ENCODE measurements around the gene TRMT6.

TRMT6 gene

DNA sequence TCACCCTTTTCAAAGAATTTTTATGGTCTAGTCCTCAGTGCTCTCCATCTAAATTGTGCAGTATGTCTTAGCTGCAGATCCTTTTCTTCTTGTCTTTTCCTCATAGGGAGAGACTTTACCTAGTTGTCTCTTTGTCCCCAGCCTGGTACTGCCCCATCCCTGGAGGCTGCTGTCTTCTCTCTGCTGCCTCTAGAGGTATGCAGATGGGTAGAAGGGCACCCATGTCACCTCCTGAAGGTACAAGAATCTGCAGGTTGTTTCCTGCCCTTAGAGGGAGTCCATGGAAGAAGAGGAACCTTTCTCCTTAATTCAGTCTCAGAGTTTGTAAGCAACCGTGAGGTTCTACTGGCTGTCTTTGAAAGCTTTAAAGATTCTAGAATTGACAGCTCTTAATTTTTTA, 39.2 kb upstream of the TRMT6 start:
- no peak for ATAC-seq
- TF ChIP-seq RARB (CRISPR knock-in tag; IDR thresholded peaks at IDR 0.05) (no peak), TCF4 (CRISPR knock-in tag; IDR thresholded peaks at IDR 0.05; ENCODE audit: borderline replicate concordance) (no peak), TOX (CRISPR knock-in tag; IDR thresholded peaks at IDR 0.05; ENCODE audit: borderline replicate concordance) (no peak), BACH2 (CRISPR knock-in tag; IDR thresholded peaks at IDR 0.05; ENCODE audit: borderline replicate concordance) (no peak), ZFP30 (CRISPR knock-in tag; IDR thresholded peaks at IDR 0.05) (no peak), CSDC2 (CRISPR knock-in tag; IDR thresholded peaks at IDR 0.05) (no peak), GLIS3 (CRISPR knock-in tag; IDR thresholded peaks at IDR 0.05) (no peak), SNAI2 (CRISPR knock-in tag; IDR thresholded peaks at IDR 0.05) (no peak), OSR1 (CRISPR knock-in tag; IDR thresholded peaks at IDR 0.05) (no peak)
- TF ChIP-seq, protein P1, sequence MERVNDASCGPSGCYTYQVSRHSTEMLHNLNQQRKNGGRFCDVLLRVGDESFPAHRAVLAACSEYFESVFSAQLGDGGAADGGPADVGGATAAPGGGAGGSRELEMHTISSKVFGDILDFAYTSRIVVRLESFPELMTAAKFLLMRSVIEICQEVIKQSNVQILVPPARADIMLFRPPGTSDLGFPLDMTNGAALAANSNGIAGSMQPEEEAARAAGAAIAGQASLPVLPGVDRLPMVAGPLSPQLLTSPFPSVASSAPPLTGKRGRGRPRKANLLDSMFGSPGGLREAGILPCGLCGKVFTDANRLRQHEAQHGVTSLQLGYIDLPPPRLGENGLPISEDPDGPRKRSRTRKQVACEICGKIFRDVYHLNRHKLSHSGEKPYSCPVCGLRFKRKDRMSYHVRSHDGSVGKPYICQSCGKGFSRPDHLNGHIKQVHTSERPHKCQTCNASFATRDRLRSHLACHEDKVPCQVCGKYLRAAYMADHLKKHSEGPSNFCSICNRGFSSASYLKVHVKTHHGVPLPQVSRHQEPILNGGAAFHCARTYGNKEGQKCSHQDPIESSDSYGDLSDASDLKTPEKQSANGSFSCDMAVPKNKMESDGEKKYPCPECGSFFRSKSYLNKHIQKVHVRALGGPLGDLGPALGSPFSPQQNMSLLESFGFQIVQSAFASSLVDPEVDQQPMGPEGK (CRISPR knock-in tag; IDR thresholded peaks at IDR 0.05; ENCODE audit: borderline replicate concordance): no peak
- TF ChIP-seq, protein P2, sequence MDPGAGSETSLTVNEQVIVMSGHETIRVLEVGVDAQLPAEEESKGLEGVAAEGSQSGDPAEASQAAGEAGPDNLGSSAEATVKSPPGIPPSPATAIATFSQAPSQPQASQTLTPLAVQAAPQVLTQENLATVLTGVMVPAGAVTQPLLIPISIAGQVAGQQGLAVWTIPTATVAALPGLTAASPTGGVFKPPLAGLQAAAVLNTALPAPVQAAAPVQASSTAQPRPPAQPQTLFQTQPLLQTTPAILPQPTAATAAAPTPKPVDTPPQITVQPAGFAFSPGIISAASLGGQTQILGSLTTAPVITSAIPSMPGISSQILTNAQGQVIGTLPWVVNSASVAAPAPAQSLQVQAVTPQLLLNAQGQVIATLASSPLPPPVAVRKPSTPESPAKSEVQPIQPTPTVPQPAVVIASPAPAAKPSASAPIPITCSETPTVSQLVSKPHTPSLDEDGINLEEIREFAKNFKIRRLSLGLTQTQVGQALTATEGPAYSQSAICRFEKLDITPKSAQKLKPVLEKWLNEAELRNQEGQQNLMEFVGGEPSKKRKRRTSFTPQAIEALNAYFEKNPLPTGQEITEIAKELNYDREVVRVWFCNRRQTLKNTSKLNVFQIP (CRISPR knock-in tag; IDR thresholded peaks at IDR 0.05; ENCODE audit: borderline replicate concordance, low read depth): no peak
- TF ChIP-seq, protein P3, sequence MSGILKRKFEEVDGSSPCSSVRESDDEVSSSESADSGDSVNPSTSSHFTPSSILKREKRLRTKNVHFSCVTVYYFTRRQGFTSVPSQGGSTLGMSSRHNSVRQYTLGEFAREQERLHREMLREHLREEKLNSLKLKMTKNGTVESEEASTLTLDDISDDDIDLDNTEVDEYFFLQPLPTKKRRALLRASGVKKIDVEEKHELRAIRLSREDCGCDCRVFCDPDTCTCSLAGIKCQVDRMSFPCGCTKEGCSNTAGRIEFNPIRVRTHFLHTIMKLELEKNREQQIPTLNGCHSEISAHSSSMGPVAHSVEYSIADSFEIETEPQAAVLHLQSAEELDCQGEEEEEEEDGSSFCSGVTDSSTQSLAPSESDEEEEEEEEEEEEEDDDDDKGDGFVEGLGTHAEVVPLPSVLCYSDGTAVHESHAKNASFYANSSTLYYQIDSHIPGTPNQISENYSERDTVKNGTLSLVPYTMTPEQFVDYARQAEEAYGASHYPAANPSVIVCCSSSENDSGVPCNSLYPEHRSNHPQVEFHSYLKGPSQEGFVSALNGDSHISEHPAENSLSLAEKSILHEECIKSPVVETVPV (CRISPR knock-in tag; IDR thresholded peaks at IDR 0.05): no peak

DNA sequence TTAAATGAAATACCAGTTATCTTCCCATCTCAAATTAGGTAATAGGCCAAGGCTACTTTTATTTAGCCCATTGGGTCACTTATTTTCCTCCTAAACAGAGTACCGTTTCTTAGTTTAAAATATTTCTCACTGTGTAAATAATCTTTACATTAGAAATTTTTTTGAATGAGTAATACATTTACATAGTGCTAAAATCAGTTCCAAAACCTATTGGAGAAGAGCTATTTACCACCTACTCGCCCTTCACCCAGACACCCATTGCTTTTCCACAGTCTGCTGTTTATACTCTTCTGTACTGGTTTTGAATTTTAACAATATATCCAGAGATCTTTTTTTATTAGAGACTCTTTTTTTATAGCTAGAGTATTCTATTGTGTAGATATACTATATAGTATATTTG, 37.0 kb upstream of the TRMT6 start:
- ATAC-seq: no peak
- no peak for TF ChIP-seq ARNTL (CRISPR knock-in tag; IDR thresholded peaks at IDR 0.05; ENCODE audit: borderline replicate concordance, low read depth)
- TF ChIP-seq SNAI2 (CRISPR knock-in tag; IDR thresholded peaks at IDR 0.05): no peak
- no peak for TF ChIP-seq ZFP30 (CRISPR knock-in tag; IDR thresholded peaks at IDR 0.05)
- TF ChIP-seq RARB (CRISPR knock-in tag; IDR thresholded peaks at IDR 0.05): no peak
- TF ChIP-seq, protein P3 (CRISPR knock-in tag; IDR thresholded peaks at IDR 0.05): no peak

DNA sequence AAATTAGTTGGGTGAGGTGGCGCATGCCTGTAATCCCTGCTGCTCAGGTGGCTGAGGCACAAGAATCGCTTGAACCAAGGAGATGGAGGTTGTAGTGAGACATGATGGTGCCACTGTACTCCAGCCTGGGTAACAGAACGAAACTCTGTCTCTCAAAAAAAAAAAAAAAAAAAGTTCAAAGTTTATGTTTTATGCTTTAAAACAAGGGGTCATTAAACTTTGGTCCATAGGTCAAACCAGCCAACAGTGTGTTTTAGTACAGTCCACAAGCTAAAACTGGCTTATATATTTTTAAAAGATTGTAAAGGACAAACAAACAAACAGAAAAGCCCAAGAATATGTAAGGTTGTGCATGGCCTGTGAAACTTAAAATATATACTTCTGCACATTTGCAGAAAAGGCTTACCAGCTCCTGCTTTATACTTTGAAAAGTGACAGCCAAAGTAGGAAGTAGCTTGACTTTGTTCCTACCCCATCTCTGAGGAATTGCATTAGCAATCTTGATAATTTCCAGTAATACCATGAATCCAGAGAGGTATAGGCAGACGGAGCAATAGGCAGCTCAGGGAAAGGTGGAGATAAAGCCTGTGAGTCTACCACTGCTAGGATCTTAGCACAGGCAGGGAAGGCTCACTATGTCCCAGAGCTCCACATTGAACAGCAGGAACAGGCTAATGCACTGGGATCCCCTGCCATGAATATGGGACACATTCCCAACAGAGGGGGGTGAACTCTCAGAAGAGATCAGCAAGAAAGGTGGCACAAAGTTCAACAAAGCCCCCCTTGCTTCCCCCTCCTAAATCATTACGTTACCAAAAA, 30.6 kb upstream of the TRMT6 start:
- no peak for ATAC-seq

DNA sequence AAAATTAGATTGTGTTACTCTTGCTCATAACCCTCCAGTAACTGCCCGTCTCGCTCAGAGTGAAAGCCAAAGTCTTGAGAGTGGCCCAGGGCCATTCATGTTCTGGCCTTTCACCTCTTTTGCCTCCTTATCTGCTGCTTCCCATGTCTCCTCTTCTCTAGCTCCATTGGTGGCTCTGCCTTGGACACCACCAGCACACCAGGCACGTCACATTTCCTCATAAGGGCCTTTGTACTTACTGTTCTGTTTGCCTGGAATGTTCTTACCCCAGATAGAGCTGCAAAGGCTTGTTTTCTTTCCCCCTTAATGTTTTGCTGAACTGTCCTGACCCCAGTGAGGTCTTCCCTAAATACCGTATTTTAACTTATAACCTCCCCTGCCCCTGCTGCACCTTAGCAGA, 29.5 kb upstream of the TRMT6 start:
- no peak for ATAC-seq
- TF ChIP-seq ARNTL (CRISPR knock-in tag; IDR thresholded peaks at IDR 0.05; ENCODE audit: borderline replicate concordance, low read depth) (no peak), ZFP3 (CRISPR knock-in tag; IDR thresholded peaks at IDR 0.05) (no peak), PPARA (CRISPR knock-in tag; IDR thresholded peaks at IDR 0.05; ENCODE audit: borderline replicate concordance) (no peak), SNAI2 (CRISPR knock-in tag; IDR thresholded peaks at IDR 0.05) (no peak), BACH2 (CRISPR knock-in tag; IDR thresholded peaks at IDR 0.05; ENCODE audit: borderline replicate concordance) (no peak)
- TF ChIP-seq, protein P4, sequence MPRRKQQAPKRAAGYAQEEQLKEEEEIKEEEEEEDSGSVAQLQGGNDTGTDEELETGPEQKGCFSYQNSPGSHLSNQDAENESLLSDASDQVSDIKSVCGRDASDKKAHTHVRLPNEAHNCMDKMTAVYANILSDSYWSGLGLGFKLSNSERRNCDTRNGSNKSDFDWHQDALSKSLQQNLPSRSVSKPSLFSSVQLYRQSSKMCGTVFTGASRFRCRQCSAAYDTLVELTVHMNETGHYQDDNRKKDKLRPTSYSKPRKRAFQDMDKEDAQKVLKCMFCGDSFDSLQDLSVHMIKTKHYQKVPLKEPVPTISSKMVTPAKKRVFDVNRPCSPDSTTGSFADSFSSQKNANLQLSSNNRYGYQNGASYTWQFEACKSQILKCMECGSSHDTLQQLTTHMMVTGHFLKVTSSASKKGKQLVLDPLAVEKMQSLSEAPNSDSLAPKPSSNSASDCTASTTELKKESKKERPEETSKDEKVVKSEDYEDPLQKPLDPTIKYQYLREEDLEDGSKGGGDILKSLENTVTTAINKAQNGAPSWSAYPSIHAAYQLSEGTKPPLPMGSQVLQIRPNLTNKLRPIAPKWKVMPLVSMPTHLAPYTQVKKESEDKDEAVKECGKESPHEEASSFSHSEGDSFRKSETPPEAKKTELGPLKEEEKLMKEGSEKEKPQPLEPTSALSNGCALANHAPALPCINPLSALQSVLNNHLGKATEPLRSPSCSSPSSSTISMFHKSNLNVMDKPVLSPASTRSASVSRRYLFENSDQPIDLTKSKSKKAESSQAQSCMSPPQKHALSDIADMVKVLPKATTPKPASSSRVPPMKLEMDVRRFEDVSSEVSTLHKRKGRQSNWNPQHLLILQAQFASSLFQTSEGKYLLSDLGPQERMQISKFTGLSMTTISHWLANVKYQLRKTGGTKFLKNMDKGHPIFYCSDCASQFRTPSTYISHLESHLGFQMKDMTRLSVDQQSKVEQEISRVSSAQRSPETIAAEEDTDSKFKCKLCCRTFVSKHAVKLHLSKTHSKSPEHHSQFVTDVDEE (CRISPR knock-in tag; IDR thresholded peaks at IDR 0.05): no peak

More for the DNA sequence above, 30.6 kb upstream of the TRMT6 start:
- no peak for TF ChIP-seq ZNF565 (CRISPR knock-in tag; conservative IDR thresholded peaks at IDR 0.05; ENCODE audit: low read depth)
- no peak for TF ChIP-seq OSR1 (CRISPR knock-in tag; IDR thresholded peaks at IDR 0.05)
- TF ChIP-seq ZNF70 (CRISPR knock-in tag; IDR thresholded peaks at IDR 0.05): no peak
- TF ChIP-seq ZC3H10 (CRISPR knock-in tag; IDR thresholded peaks at IDR 0.05): no peak
- no peak for TF ChIP-seq PPARA (CRISPR knock-in tag; IDR thresholded peaks at IDR 0.05; ENCODE audit: borderline replicate concordance)
- TF ChIP-seq SNAI2 (CRISPR knock-in tag; IDR thresholded peaks at IDR 0.05): no peak

Data from SK-N-SH treated with all-trans-retinoic acid at 6 μM for 48 hours (cell line).